Right renal cortex interstitium (tissue), 3 donors: ENCODE results near the gene LRRC2. TPM values are rescaled to one million over a fixed set of nuclear protein-coding genes. Genes with fewer than 3 reads are reported as not detected.

Experiments used
- polyA plus RNA-seq, 3 donors: library from polyadenylated mRNA; unstranded; fragments of 120-200 nt; gene quantifications; one replicate each; pipeline ENCODE4 v1.2.1, GENCODE V29; 2013; ENCODE audit not compliant: insufficient read length in 3 of 3

The LRRC2 gene
- polyA plus RNA-seq, 3 donors: 2.0 to 2.4 (median 2.3) TPM

Other genes with a start within 250 kb of the LRRC2 start
- 1 to 10 TPM; 2.0 to 2.1 (median 2.1) TPM for gene CCR2, start 212.2 kb downstream of the LRRC2 start, polyA plus RNA-seq
- gene CCR5, start 195.4 kb downstream of the LRRC2 start, polyA plus RNA-seq: under 1 TPM; 0.46 to 0.69 (median 0.51) TPM
- 1 to 10 TPM; 1.1 to 1.5 (median 1.3) TPM for gene CCRL2, start 159.0 kb downstream of the LRRC2 start, polyA plus RNA-seq
- 1 to 10 TPM; 2.3 to 2.8 (median 2.6) TPM for gene LTF, start 101.4 kb downstream of the LRRC2 start, polyA plus RNA-seq
- not detected for gene RTP3, start 68.3 kb downstream of the LRRC2 start, polyA plus RNA-seq
- gene FAM240A, start 46.2 kb upstream of the LRRC2 start, polyA plus RNA-seq: under 1 TPM; 0.08 to 0.16 (median 0.14) TPM
- gene ALS2CL, start 127.4 kb upstream of the LRRC2 start, polyA plus RNA-seq: 1 to 10 TPM; 7.7 to 9.7 (median 9.4) TPM
- 1 to 10 TPM; 1.0 to 1.1 (median 1.1) TPM for gene TMIE, start 135.1 kb upstream of the LRRC2 start, polyA plus RNA-seq
- 1 to 10 TPM; 1.4 to 2.4 (median 2.0) TPM for gene PRSS50, start 151.6 kb upstream of the LRRC2 start, polyA plus RNA-seq